CD1c-positive myeloid dendritic cell (primary cell): Measurements from ENCODE around the gene CLDN17.

Experiments used
- DNase-seq: peaks from one replicate; pipeline ENCODE4 v3.0.0-alpha.2; 2016; ENCODE audit errors: extremely low spot score

The CLDN17 gene, protein sequence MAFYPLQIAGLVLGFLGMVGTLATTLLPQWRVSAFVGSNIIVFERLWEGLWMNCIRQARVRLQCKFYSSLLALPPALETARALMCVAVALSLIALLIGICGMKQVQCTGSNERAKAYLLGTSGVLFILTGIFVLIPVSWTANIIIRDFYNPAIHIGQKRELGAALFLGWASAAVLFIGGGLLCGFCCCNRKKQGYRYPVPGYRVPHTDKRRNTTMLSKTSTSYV

DNA sequence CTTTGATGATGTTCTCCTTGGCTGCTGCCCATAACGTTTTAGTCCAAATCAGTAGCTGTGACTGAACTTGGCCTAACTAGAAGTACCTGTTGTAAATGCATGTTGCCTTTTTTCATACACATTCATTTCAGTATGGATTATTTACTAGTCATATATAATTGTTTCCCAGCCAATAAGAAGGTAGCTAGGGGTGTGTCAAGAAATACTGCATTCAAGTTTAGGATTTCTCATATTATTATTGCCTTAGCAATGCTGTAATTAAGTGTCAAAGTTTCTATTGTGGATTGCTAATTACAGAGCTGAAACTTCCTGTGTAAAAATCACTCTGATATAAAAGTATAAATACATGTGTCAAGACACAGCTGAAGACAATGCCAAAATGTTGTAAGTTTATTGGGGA lies at the start of gene CLDN17:
TSS of gene CLDN17 (minus strand) at position 101 of the 400 bp plus-strand sequence. CDS start 188 bp downstream, outside the sequence.
- DNase-seq: no peak

DNA sequence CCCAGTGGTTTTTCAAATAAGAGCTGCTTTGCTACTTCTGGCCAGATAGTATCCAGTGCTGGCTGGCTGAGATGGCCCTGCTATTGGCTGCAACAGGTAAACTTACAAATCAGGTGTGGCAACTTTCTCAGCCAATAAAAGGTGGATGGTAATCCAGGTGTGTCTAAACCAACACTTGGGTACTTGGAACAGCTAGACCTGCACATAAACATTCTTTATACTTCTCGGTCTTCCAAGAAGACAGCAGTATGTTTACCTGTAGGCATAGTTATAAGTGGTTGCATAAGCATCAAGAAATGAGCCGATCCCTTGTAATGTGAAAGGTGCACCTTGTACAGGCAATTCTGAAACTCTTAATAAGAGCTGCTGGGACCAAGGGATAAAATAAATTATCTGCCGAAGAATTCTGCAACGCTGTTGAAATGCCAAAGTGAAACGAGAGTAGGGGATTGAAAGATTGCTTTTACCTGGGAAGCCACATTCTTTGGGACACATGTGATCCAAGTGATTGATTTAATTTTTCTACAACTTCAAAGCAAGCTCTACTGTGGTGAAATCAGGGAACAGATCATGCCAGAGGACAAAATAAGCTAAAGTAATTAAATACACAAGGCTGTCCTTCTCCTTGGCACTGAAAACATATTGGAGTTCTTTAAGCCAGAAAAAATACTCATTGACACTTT lies 49.6 kb upstream of the CLDN17 start, which contains the start of gene CLDN8:
TSS of gene CLDN8 (minus strand) at position 57 of the 683 bp plus-strand sequence. CDS start 172 bp downstream, outside the sequence.
- DNase-seq: no peak

- no peak for DNase-seq
Measured at GRCh38 chr21:30211071-30211470, 44.5 kb upstream of the CLDN17 start.

- no peak for DNase-seq
Measured at GRCh38 chr21:30209601-30210000, 43.0 kb upstream of the CLDN17 start.

GRCh38 chr21:30207252-30207579 lies 40.6 kb upstream of the CLDN17 start:
- no peak for DNase-seq

DNA sequence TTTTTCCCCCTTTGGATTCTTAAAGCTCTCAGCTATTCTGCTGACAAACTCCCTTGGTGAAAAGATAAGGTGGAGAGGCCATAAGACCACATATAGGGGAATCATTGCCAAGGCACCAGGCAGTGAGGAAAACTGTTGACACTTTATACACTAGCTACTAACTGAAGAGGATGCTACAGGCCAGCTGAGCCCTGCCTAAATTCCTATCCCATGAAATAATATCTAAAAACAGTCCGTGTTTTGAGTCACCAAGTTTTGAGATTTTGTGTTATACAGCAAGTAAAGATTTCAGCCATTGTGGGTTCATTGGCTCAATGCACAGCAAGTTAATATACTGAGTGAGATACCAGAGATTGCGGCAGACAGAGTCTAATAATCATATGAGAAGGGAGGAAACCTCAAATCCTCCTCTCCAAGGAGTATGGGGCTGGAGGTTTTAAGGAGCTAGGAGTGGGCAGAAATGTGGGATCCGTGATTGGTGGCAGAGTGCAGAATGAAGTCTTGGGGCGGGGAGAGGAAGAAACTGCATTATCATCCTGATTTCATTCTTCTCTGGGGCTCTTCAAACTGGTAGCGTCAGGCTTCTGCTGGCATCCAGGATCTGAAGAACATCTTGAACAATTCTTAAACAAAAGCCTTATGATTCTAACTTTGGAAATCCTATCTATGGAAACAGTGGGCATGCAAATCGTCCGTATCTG lies 40.1 kb upstream of the CLDN17 start:
- DNase-seq: no peak

GRCh38 chr21:30200000-30200399 lies 33.4 kb upstream of the CLDN17 start:
- no peak for DNase-seq

GRCh38 chr21:30194701-30195299 lies 28.2 kb upstream of the CLDN17 start:
- peak; percentile 8 for DNase-seq

DNA sequence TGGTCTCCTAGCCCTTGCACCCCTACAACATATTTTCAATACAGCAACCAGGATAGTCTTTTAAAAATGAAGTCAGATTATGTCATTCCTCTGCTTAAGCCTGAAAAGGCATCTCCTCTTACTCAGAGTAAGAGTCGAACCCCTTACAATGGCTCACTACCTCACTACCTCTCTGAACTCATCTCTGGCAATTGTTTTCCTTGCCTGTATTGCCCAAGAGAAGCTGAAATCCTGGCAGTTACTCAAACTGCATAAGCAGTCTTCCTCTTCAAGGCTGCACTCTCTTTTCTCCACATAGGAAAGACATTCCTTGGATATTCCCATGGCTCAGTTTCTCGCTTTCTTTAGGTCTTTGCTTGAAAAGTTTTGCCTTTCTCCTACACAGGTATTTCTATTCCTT lies 26.6 kb upstream of the CLDN17 start:
- no peak for DNase-seq

GRCh38 chr21:30190554-30190953 lies 23.9 kb upstream of the CLDN17 start:
- no peak for DNase-seq

GRCh38 chr21:30189773-30190172 lies 23.2 kb upstream of the CLDN17 start:
- no peak for DNase-seq

DNA sequence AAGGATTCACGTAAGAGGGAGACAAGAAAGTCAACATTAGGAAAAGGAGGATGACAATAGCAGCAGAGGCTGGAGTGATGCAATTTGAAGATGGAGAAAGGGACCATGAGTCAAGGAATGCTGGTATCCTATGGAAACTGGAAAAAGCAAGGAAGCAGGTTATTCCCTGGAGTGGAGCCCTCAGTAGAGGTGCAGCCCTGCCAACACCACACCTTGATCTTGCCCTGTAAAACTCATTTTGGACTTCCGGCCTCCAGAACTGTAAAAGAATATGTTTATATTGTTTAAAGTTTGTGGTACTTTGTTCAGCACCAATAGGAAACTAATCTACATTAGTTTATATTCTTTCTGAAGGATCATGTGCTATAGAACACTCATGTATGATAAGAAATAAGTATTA lies 19.6 kb upstream of the CLDN17 start:
- no peak for DNase-seq

DNA sequence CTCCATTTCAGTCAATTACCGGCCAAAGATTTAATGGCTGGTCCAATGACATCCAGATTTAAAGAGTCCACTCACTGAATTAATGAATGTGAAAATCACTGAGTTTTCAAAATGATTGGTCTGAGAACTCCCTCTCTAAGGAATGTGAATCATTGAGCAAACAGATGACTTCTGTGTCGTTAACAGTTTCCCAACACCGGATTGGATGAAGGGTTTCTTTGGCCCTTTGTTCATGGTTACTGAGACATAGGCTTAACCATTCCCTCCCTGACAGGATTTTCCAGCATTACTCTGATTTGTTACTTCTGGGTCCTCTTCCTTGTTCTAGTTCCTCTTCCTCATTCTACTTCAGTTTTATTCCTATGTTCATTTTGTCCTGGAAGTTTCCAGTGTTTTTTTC lies 1.5 kb upstream of the CLDN17 start:
- no peak for DNase-seq

DNA sequence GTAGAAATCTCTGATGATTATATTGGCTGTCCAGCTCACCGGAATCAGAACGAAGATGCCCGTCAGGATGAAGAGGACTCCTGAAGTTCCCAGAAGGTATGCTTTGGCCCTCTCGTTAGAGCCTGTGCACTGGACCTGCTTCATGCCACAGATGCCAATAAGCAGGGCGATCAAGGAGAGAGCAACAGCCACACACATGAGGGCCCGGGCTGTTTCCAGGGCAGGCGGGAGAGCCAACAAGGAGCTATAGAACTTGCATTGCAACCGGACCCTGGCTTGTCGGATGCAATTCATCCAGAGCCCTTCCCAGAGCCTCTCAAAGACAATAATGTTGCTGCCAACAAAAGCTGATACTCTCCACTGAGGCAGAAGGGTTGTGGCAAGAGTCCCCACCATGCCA lies 434 bp downstream of the CLDN17 start:
- no peak for DNase-seq

DNA sequence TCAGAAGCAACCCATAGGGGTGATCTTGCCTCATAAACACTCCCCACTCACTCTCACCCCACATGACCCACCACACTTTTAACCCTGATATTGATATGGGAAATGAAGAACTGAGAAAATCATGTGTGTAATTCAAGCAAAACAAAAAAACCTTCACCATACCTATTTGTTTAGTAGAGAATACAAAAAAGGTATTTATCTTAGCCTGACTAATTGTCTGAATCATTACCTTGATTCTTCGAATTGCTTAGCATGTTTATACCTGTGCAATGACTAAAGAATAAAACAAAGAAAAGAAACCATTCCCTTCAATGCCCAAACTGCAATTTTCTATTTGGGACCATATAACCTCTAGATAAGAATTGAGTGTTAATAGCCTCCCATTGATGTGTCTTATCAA lies 1.8 kb downstream of the CLDN17 start:
- DNase-seq: no peak

GRCh38 chr21:30153697-30154340 lies 12.8 kb downstream of the CLDN17 start:
- DNase-seq: no peak

- no peak for DNase-seq
Measured at GRCh38 chr21:30152792-30153191, 13.8 kb downstream of the CLDN17 start.

GRCh38 chr21:30148906-30149305 lies 17.7 kb downstream of the CLDN17 start:
- DNase-seq: no peak

GRCh38 chr21:30146558-30147282 lies 19.9 kb downstream of the CLDN17 start:
- DNase-seq: no peak

GRCh38 chr21:30138483-30138882 lies 28.1 kb downstream of the CLDN17 start:
- DNase-seq: no peak

GRCh38 chr21:30129246-30129645 lies 37.4 kb downstream of the CLDN17 start:
- no peak for DNase-seq
